ENCODE measurements around the gene LPO.

GRCh38 chr17:58267347-58268324 lies 29.3 kb downstream of the LPO start:
- TF ChIP-seq, protein P1, sequence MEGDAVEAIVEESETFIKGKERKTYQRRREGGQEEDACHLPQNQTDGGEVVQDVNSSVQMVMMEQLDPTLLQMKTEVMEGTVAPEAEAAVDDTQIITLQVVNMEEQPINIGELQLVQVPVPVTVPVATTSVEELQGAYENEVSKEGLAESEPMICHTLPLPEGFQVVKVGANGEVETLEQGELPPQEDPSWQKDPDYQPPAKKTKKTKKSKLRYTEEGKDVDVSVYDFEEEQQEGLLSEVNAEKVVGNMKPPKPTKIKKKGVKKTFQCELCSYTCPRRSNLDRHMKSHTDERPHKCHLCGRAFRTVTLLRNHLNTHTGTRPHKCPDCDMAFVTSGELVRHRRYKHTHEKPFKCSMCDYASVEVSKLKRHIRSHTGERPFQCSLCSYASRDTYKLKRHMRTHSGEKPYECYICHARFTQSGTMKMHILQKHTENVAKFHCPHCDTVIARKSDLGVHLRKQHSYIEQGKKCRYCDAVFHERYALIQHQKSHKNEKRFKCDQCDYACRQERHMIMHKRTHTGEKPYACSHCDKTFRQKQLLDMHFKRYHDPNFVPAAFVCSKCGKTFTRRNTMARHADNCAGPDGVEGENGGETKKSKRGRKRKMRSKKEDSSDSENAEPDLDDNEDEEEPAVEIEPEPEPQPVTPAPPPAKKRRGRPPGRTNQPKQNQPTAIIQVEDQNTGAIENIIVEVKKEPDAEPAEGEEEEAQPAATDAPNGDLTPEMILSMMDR (IDR thresholded peaks at IDR 0.05) = no peak
- TF ChIP-seq POLR2A (IDR thresholded peaks at IDR 0.05) = no peak

All from body of pancreas (tissue), 4 donors.